NCI-H1092 treated with DMSO at 0.1 percent for 48 hours (cell line): Measurements from ENCODE around the gene CDO1.

ENCODE experiments used
- DNase-seq: peaks from one replicate; lab custom pipeline; 2025; lab: John Stamatoyannopoulos, UW

The CDO1 gene

DNA sequence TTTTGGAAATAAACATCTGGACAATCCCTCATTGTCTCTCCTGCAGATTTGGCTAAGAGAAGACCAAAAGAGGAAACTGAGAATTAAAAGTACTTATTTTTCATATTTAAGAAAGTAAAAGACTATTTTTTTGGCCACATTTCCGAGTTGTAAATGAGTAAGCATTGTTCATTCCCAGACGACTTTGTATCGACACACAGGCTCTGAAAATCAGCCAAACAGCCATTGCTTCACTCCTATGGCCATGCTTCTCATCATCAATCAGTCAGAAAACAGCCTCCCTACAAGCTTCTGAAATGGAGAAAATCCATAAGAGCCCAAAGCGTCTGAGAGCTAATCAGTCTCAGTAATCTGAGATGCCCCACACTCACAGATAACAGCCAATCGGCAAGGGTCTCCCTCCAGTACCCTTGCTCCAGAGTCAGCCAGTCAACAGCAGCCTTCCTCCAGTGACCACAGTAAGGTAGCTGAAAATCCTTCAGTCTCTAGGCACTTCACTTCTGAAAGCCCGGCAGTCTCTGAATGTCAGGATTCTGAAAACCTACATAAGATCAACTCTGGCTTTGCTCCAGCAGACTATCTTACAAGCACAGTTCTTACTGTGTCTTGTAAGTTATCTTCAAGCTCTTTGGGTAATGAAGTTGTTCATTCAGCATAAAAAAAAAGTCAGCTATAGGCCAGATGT is 30.9 kb downstream of the CDO1 start:
- no peak for DNase-seq

- DNase-seq = no peak
Measured at GRCh38 chr5:115778417-115778816, 38.0 kb downstream of the CDO1 start.

DNA sequence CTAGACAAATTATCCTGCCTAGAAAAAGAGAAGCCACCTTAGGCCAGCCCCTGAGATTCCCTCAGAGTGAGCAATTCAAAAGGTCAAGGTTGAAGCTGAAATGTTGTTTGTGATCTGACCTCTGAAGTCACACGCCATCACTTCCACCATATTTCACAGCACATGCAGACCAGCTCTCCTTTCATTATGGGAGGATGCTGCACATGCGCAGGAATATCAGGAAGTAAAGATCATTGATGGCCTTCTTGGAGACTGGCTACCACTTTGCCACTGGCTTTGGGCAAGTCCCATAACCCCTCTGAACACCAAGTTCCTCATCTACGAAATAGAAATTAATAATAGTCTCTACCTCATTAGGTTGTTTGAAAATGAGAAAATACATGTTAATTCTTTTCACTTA is 39.5 kb downstream of the CDO1 start:
- no peak for DNase-seq

- DNase-seq = no peak
Measured at GRCh38 chr5:115775999-115776398, 40.5 kb downstream of the CDO1 start.

DNA sequence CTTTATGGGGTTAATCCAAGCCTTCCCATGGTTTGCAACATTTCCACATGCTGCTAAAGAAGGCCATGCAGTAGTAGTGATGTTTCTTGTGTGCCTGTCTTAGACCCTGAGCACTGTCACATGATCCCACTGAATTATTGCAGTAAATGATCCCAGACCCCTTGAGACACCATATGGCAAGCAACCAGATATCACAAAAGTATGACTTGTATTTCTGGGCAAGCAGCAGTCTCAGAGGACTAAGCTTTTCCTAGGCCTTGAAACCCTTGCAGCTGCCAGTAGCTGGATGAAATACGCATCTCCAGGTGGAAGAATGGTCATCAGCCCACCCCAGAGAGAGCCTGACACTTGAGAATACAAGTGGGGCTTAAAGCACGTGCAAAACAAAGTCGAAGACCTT is 41.8 kb downstream of the CDO1 start:
- DNase-seq = no peak

GRCh38 chr5:115772731-115773475 is 43.6 kb downstream of the CDO1 start:
- DNase-seq = no peak

GRCh38 chr5:115770466-115770865 is 46.0 kb downstream of the CDO1 start:
- DNase-seq = no peak

DNA sequence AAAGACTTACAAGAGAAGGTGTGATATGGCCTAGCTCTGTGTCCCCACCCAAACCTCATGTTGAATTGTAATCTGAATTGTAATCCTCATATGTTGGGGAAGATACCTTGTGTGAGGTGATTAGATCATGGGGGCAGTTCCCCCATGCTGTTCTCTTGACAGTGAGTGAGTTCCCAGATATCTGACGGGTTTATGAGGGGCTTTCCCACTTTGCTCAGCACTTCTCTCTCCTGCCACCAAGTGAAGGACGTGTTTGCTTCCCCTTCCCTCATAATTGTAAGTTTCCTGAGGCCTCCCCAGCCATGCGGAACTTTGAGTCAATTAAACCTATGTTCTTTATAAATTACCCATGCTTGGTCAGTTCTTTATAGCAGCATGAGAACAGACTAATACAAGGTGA is 49.0 kb downstream of the CDO1 start:
- no peak for DNase-seq

GRCh38 chr5:115766608-115767007 is 49.9 kb downstream of the CDO1 start:
- DNase-seq = no peak

DNA sequence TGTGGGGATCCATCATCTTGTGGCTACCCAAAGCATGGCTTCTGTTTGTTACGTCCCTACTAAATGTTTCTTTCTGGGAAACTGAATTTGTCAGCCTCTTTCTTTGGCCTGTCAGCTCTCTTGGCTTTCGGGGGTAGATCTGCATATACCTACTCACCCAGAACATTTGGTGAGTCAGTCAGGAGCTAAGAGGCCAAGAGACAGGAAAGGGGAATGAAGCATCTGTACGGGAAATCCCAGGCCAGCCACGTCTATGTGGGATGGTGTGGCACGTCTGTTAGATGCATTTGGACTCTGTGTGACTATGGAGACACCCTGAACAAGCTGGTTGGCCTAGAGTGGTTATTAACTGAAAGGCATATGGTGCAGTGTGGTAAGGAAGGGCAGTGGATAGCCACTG is 58.1 kb downstream of the CDO1 start:
- no peak for DNase-seq

DNA sequence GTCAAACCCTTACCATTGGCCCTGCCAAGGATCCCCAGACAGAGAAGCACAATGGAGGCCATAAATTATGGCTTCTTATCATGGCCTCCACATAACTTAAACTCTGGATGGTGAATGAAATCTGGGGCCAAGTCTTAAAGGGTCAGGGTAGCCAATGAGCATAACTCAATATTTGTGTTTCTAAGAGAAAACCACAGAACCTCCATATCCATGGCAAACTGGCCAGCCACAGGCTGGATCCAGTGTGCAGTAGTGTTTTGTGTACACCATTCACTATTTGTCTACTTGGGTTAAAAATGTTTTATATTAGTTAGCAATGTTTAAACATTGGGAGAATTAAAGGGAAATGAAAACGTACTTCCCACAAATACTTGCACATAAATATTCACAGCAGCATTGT is 60.8 kb downstream of the CDO1 start:
- DNase-seq = no peak
